ENCODE measurements around the gene PCYT2. TPM values are rescaled to one million over a fixed set of nuclear protein-coding genes. Genes with fewer than 3 reads are reported as not detected.

The PCYT2 gene
- total RNA-seq, 2 donors from 2014 or later, result 23.3 to 26.1 TPM

DNA sequence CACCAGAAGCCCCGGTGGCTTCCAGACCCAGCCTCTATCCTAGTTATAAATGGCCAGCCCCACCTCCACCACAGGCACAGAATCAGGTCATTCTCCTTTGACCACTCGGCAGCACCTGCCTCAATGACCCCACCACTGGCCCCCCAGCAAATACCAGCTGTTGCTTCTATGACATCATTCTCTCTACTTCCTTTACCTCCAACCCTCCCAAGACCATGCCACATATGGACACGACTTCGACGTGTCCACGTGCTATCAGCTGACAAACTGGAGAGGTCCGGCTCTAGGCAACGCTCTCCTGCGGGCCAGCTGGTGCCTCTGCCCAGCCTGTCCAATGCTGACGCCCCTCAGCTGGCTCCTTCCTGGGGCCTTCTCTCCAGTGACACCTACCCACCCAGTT is 25.7 kb downstream of the PCYT2 start:
- Histone ChIP-seq H3K4me1 (peaks cover 0 to 17% of the 10 kb centered on the region in 2 donors), H3K9me3 (no peaks in the 10 kb centered on the region), H3K36me3 (peaks cover 51% of the 10 kb centered on the region), H3K27ac (no peak overlapping the region), H3K27me3 (no peaks in the 10 kb centered on the region), H3K4me3 (no peak overlapping the region)
- DNase-seq (ENCODE audit: low spot score), result no peak
- TF ChIP-seq, protein P1, sequence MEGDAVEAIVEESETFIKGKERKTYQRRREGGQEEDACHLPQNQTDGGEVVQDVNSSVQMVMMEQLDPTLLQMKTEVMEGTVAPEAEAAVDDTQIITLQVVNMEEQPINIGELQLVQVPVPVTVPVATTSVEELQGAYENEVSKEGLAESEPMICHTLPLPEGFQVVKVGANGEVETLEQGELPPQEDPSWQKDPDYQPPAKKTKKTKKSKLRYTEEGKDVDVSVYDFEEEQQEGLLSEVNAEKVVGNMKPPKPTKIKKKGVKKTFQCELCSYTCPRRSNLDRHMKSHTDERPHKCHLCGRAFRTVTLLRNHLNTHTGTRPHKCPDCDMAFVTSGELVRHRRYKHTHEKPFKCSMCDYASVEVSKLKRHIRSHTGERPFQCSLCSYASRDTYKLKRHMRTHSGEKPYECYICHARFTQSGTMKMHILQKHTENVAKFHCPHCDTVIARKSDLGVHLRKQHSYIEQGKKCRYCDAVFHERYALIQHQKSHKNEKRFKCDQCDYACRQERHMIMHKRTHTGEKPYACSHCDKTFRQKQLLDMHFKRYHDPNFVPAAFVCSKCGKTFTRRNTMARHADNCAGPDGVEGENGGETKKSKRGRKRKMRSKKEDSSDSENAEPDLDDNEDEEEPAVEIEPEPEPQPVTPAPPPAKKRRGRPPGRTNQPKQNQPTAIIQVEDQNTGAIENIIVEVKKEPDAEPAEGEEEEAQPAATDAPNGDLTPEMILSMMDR (IDR thresholded peaks at IDR 0.05), result no peak

DNA sequence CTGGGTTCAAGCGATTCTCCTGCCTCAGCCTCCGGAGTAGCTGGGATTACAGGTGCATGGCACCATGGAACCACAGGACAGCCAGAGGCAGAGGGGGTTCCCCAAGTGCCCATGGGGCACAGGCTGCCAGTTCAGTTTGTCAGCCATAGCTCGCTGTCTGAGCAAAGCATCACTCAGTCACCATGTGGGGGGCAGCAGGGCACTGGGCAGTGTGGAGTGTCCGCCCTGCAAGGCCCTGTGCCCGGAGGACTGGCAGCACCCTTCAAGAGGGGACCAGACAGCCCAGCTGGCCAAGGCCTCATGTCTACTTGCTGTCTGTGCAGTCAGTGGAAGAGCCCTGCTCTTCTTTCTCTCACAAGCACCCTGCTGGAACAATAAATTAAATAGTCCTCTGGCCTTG is 26.2 kb downstream of the PCYT2 start:
- TF ChIP-seq, protein P1 (IDR thresholded peaks at IDR 0.05), result no peak
- H3K4me1 ChIP-seq, result peaks cover 0 to 12% of the 10 kb centered on the region in 2 donors
- H3K27me3 ChIP-seq, result no peaks in the 10 kb centered on the region
- H3K9me3 ChIP-seq, result no peaks in the 10 kb centered on the region
- H3K4me3 ChIP-seq, result no peak overlapping the region
- H3K27ac ChIP-seq, result no peak overlapping the region
- no peak for DNase-seq (ENCODE audit: low spot score)
- H3K36me3 ChIP-seq, result peaks cover 47% of the 10 kb centered on the region

DNA sequence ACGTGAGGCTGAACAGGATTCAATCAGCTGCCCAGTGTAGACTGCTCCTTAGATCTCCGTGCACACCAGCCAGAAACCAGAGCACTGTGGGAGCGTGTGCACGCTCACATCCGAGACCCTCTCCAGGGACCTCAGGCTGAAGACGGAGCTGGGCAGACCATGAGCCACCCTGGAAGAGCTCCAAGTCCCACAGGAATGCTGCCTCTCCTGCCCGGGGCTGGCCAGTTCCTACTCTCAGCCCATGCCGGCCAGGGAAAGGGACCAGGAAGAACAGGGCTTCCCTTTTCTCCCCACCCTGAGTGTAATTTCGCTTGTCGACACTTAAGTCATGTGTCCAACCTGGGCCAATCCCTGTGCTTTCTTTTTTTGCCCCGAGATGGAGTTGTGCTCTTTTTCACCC is 26.7 kb downstream of the PCYT2 start:
- H3K9me3 ChIP-seq, result no peaks in the 10 kb centered on the region
- H3K27me3 ChIP-seq, result no peaks in the 10 kb centered on the region
- H3K27ac ChIP-seq, result no peak overlapping the region
- TF ChIP-seq, protein P1 (IDR thresholded peaks at IDR 0.05), result no peak
- no peak overlapping the region for H3K4me3 ChIP-seq
- no peak for DNase-seq (ENCODE audit: low spot score)
- peaks cover 0 to 8% of the 10 kb centered on the region in 2 donors for H3K4me1 ChIP-seq
- H3K36me3 ChIP-seq, result peaks cover 46% of the 10 kb centered on the region

DNA sequence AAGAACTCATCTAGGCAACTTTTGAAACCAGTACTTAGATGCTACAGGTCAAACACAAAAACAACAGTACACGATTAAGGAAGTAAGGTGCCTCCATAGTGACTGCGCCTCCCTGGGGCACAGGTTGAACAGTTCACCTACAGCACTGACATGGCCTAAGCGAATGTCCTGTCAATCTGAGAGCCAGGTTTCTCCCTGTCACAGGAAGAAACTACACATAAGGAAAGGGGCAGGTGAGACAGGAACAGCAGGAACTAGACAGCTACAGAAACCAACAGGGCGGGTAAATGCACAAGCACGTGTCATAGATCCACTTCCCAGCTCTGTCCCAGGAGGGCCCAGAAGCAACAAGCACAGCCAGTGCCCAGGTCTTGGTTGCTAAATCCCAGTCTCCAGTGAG is 32.1 kb downstream of the PCYT2 start:
- TF ChIP-seq, protein P1 (IDR thresholded peaks at IDR 0.05), result no peak
- Histone ChIP-seq H3K27ac (no peak overlapping the region), H3K36me3 (peaks cover 13% of the 10 kb centered on the region), H3K9me3 (no peaks in the 10 kb centered on the region), H3K27me3 (no peaks in the 10 kb centered on the region), H3K4me3 (no peak overlapping the region), H3K4me1 (no peaks in the 10 kb centered on the region)
- no peak for DNase-seq (ENCODE audit: low spot score)

DNA sequence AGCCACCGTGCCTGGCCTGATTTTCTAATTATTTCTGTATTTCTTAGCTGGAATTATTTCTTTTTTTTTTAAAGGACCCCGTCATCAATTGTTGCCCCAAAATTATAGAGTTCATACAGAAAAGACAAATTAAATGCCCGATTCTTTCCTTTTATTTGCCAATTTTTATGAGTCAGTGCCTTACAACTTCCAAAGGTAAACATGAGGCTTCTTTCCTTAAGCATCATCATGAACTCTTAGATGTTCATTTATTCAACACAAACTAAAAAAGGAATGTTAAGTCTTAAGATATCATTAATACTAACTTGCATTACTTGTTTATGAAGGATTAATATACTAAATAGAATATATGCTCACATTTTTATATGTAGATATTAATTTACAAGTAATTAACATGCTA is 32.9 kb downstream of the PCYT2 start:
- peaks cover 13% of the 10 kb centered on the region for H3K36me3 ChIP-seq
- no peaks in the 10 kb centered on the region for H3K9me3 ChIP-seq
- no peaks in the 10 kb centered on the region for H3K27me3 ChIP-seq
- no peak overlapping the region for H3K4me3 ChIP-seq
- DNase-seq (ENCODE audit: low spot score), result no peak
- TF ChIP-seq, protein P1 (IDR thresholded peaks at IDR 0.05), result no peak
- no peak overlapping the region for H3K27ac ChIP-seq
- no peaks in the 10 kb centered on the region for H3K4me1 ChIP-seq

DNA sequence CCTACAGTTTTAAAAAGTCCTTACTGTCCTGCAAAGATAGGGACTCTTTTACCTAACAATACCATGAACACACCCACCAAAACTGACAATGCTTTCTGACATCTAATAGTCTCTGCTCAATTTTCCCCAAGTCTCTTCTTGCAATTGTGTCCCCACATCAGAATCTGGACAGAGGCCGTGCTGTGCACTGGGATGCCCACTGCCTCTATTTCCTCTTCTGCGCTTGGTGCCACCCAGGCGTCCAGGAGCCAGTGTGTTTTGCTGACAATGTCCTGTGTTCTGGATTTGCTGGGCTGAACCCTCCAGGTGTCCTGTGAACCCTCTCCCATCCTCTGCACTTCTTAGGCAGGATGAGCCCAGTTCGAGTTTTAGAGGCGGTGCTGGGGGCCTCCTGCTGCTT is 33.6 kb downstream of the PCYT2 start:
- no peak for DNase-seq (ENCODE audit: low spot score)
- peaks cover 13% of the 10 kb centered on the region for H3K36me3 ChIP-seq
- no peak overlapping the region for H3K4me3 ChIP-seq
- no peaks in the 10 kb centered on the region for H3K9me3 ChIP-seq
- peaks cover 0 to 3% of the 10 kb centered on the region in 2 donors for H3K4me1 ChIP-seq
- H3K27ac ChIP-seq, result no peak overlapping the region
- TF ChIP-seq, protein P1 (IDR thresholded peaks at IDR 0.05), result no peak
- no peaks in the 10 kb centered on the region for H3K27me3 ChIP-seq
